CD14-positive monocyte (primary cell): ENCODE results near the gene PIK3R2. TPM values are rescaled to one million over a fixed set of nuclear protein-coding genes. Genes with fewer than 3 reads are reported as not detected.
A peak's percentile ranks its signal among the peaks of the same experiment; 100 is the strongest.

ENCODE experiments used
- DNase-seq, 3 donors: peaks; one replicate each; pipeline ENCODE4 v3.0.0-alpha.2; 2011 to 2022
- H2AFZ ChIP-seq: 2 replicates; pipeline ENCODE4 v1.6.0; 2012; ENCODE audit warnings: mild to moderate bottlenecking, low read depth, low read length, inconsistent platforms; ENCODE audit not compliant: insufficient read depth, poor library complexity, severe bottlenecking
- H3K27ac ChIP-seq, 2 donors: 1 replicate in 1 of 2; 2 replicates in 1 of 2; pipeline ENCODE4 v1.5.1; 2012 to 2013; ENCODE audit warnings: low read length in 2 of 2, control low read depth in 1 of 2, inconsistent platforms in 1 of 2, low read depth in 1 of 2, mild to moderate bottlenecking in 1 of 2
- H3K27me3 ChIP-seq, 2 donors: one replicate each; pipeline versions ENCODE4 v1.6.0 to v1.6.1; 2011 to 2013; ENCODE audit warnings: low read length in 2 of 2; ENCODE audit not compliant: control insufficient read depth in 2 of 2, insufficient read depth in 2 of 2
- H3K36me3 ChIP-seq, 2 donors: replicated peaks in 1 of 2; 1 replicate in 1 of 2; 2 replicates in 1 of 2; pipeline versions ENCODE4 v1.5.1 to v1.6.1; 2012 to 2013; ENCODE audit warnings: low read length in 2 of 2, control low read depth in 1 of 2, inconsistent platforms in 1 of 2, mild to moderate bottlenecking in 1 of 2; ENCODE audit not compliant: insufficient read depth in 2 of 2, control insufficient read depth in 1 of 2
- H3K4me1 ChIP-seq, 2 donors: 1 replicate in 1 of 2; 2 replicates in 1 of 2; pipeline versions ENCODE4 v1.5.1 to v1.6.1; 2012 to 2013; ENCODE audit warnings: low read length in 2 of 2, control low read depth in 1 of 2, inconsistent platforms in 1 of 2, mild to moderate bottlenecking in 1 of 2, moderate library complexity in 1 of 2; ENCODE audit not compliant: insufficient read depth in 2 of 2, control insufficient read depth in 1 of 2
- H3K4me2 ChIP-seq: replicated peaks from 2 replicates; pipeline ENCODE3; 2012; ENCODE audit warnings: low read length, moderate library complexity, mild to moderate bottlenecking; ENCODE audit not compliant: poor library complexity, severe bottlenecking; ENCODE audit errors: extremely low read depth
- H3K4me3 ChIP-seq, 3 experiments: fragments of 200-600 bp in 1 of 3; sonication (generic) in 1 of 3; replicated peaks in 1 of 3; 1 replicate in 2 of 3; 2 replicates in 1 of 3; pipeline ENCODE4 v1.5.1; 2011 to 2013; ENCODE audit warnings: low read length in 3 of 3, mild to moderate bottlenecking in 3 of 3, control low read depth in 2 of 3, low read depth in 2 of 3, inconsistent platforms in 1 of 3, moderate library complexity in 1 of 3
- H3K79me2 ChIP-seq: 2 replicates; pipeline ENCODE4 v1.6.0; 2012; ENCODE audit warnings: mild to moderate bottlenecking, control low read depth, inconsistent platforms, low read length, moderate library complexity; ENCODE audit not compliant: insufficient read depth
- H3K9ac ChIP-seq: 2 replicates; pipeline ENCODE4 v1.6.0; 2017; ENCODE audit warnings: low read length, mild to moderate bottlenecking; ENCODE audit not compliant: insufficient read depth, poor library complexity, severe bottlenecking
- H3K9me3 ChIP-seq, 2 donors: replicated peaks in 1 of 2; 1 replicate in 1 of 2; 2 replicates in 1 of 2; pipeline versions ENCODE4 v1.5.1 to v1.6.1; 2012 to 2013; ENCODE audit warnings: low read length in 2 of 2, control low read depth in 1 of 2; ENCODE audit not compliant: control insufficient read depth in 1 of 2, insufficient read depth in 1 of 2
- H4K20me1 ChIP-seq: 2 replicates; pipeline ENCODE4 v1.6.0; 2012; ENCODE audit warnings: mild to moderate bottlenecking, low read length, control low read depth, moderate library complexity; ENCODE audit not compliant: insufficient read depth
- H3K27ac Mint-ChIP-seq, 7 donors: one replicate each; pipeline ENCODE4 v1.8.0; 2020; ENCODE audit warnings: mild to moderate bottlenecking in 7 of 7, mixed read lengths in 7 of 7, moderate library complexity in 6 of 7, inconsistent platforms in 2 of 7
- H3K27me3 Mint-ChIP-seq, 3 donors: one replicate each; pipeline ENCODE4 v1.8.0; 2021 to 2022; ENCODE audit warnings: low read depth in 3 of 3, mild to moderate bottlenecking in 3 of 3, mixed read lengths in 3 of 3, moderate library complexity in 3 of 3, inconsistent platforms in 1 of 3
- H3K36me3 Mint-ChIP-seq, 2 donors: one replicate each; pipeline ENCODE4 v1.8.0; 2020; ENCODE audit warnings: mixed read lengths in 2 of 2, inconsistent platforms in 1 of 2, mild to moderate bottlenecking in 1 of 2
- H3K4me1 Mint-ChIP-seq: one replicate; pipeline ENCODE4 v1.8.0; 2020; ENCODE audit warnings: mild to moderate bottlenecking, mixed read lengths
- H3K4me3 Mint-ChIP-seq, 2 donors: one replicate each; pipeline ENCODE4 v1.8.0; 2020; ENCODE audit warnings: mild to moderate bottlenecking in 2 of 2, mixed read lengths in 2 of 2, moderate library complexity in 1 of 2
- H3K9me3 Mint-ChIP-seq, 7 donors: one replicate each; pipeline ENCODE4 v1.8.0; 2020 to 2022; ENCODE audit warnings: mixed read lengths in 7 of 7, mild to moderate bottlenecking in 6 of 7, moderate library complexity in 6 of 7, inconsistent platforms in 2 of 7
- CTCF ChIP-seq: fragments of 200-600 bp; IDR thresholded peaks from one replicate; pipeline ENCODE4 v1.8.0; 2022; ENCODE audit warnings: antibody characterized with exemption, mild to moderate bottlenecking
- WGBS: methylation state at CpG from one replicate; pipeline ENCODE4 v1.1.5; 2013; ENCODE audit warnings: missing lambda C conversion rate; ENCODE audit not compliant: insufficient coverage; 5-methylcytosine and 5-hydroxymethylcytosine counted together
- intact Hi-C, 2 donors: fragments of 100-400 bp; cut with micrococcal nuclease; formaldehyde crosslinking; loops; one replicate each; pipeline versions ENCODE4 v1.15.0 to v1.15.1; 2023
- polyA plus RNA-seq, 3 donors: library from polyadenylated mRNA; depleted of rRNA in 1 of 3; unstranded in 2 of 3; stranded (reverse) in 1 of 3; fragments of 300-500 nt in 2 of 3; fragments of >200 nt in 1 of 3; fragmentation: Illumina TruSeq in 2 of 3; gene quantifications; 1 replicate in 2 of 3; 2 replicates in 1 of 3; pipeline ENCODE4 v1.2.3, GENCODE V29; 2012 to 2021

Gene PIK3R2
- polyA plus RNA-seq, 3 donors, result 0.99 to 7.7 (median 2.0) TPM

- peak overlapping the region; percentile 96 for H3K9ac ChIP-seq
- H4K20me1 ChIP-seq, result peaks cover 34% of the 10 kb centered on the region
- Mint-ChIP-seq H3K4me1 (peaks cover 67% of the 10 kb centered on the region), H3K27me3 (no peaks in the 10 kb centered on the region), H3K36me3 (peaks cover 31 to 45% of the 10 kb centered on the region in 2 donors), H3K4me3 (peak overlapping the region; percentile 73 to 81), H3K9me3 (peaks cover 0 to 2% (median 0%) of the 10 kb centered on the region in 7 donors), H3K27ac (peak overlapping the region; percentile 100)
- no peaks in the 10 kb centered on the region for H3K9me3 ChIP-seq
- no peaks in the 10 kb centered on the region for H3K27me3 ChIP-seq
- H3K4me1 ChIP-seq, result peaks cover 75 to 82% of the 10 kb centered on the region in 2 donors
- peak overlapping the region; percentile 99 for H3K27ac ChIP-seq
- H3K36me3 ChIP-seq, result peaks cover 24 to 30% of the 10 kb centered on the region in 2 donors
- H3K4me2 ChIP-seq, result peak overlapping the region; percentile 70
- 82% methylated on average over 7 of the region's 8 CpGs for WGBS
- no peak for TF ChIP-seq CTCF
- DNase-seq, result peak; percentile 33 to 62 (median 45)
- peak overlapping the region in 1 of 3 experiments; percentile 100 for H3K4me3 ChIP-seq
- no peak overlapping the region for H2AFZ ChIP-seq
- intact Hi-C loops, result loop anchor here in 1 of 2 donors (5.0 kb wide), 1 partner anchor 221 kb away; no protein-coding TSS in a partner anchor
- peaks cover 57% of the 10 kb centered on the region for H3K79me2 ChIP-seq
Observed at GRCh38 chr19:18171605-18172327, 18.8 kb downstream of the PIK3R2 start.

- Histone ChIP-seq H3K4me1 (peaks cover 83 to 88% of the 10 kb centered on the region in 2 donors), H3K79me2 (peaks cover 64% of the 10 kb centered on the region), H3K9ac (peak overlapping the region; percentile 96), H2AFZ (no peak overlapping the region), H3K27me3 (no peaks in the 10 kb centered on the region), H3K36me3 (peaks cover 26 to 32% of the 10 kb centered on the region in 2 donors), H3K27ac (peak overlapping the region; percentile 99), H4K20me1 (peaks cover 41% of the 10 kb centered on the region), H3K4me2 (peak overlapping the region; percentile 93), H3K9me3 (no peaks in the 10 kb centered on the region), H3K4me3 (peak overlapping the region in 1 of 3 experiments; percentile 100)
- intact Hi-C loops, result loop anchor here in 1 of 2 donors (5.0 kb wide), 1 partner anchor 220 kb away; no protein-coding TSS in a partner anchor
- no peak for TF ChIP-seq CTCF
- Mint-ChIP-seq H3K27ac (peak overlapping the region; percentile 100), H3K4me1 (peaks cover 74% of the 10 kb centered on the region), H3K4me3 (peak overlapping the region; percentile 46 to 98), H3K27me3 (no peaks in the 10 kb centered on the region), H3K36me3 (peaks cover 31 to 45% of the 10 kb centered on the region in 2 donors), H3K9me3 (peaks cover 0 to 2% (median 0%) of the 10 kb centered on the region in 7 donors)
- whole genome bisulfite sequencing, result no CpG with 5 or more reads among the region's 7 CpGs
- no peak for DNase-seq
Observed at GRCh38 chr19:18172331-18173053, 19.5 kb downstream of the PIK3R2 start.
